ENCODE data around the gene CD36.

CD36 gene

DNA sequence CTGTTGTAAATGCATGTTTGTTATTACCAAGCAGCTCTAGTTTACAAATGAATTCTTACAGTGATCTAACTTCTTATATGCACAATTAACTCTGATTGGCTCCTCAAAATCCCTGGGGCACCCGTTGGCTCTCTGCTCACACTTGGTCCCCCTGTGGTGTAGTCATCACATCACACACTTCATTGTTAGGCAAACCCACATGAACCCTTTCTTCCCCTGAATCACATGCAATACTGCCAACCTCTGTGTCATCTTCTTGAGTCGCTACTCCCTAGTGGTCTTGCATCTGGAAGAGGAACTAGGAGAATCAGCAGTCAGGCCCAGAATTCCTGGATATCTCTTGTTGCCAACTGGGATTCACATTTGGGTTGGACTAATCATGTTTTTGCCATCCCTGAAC is 73.1 kb downstream of the CD36 start:
- no peak for DNase-seq

DNA sequence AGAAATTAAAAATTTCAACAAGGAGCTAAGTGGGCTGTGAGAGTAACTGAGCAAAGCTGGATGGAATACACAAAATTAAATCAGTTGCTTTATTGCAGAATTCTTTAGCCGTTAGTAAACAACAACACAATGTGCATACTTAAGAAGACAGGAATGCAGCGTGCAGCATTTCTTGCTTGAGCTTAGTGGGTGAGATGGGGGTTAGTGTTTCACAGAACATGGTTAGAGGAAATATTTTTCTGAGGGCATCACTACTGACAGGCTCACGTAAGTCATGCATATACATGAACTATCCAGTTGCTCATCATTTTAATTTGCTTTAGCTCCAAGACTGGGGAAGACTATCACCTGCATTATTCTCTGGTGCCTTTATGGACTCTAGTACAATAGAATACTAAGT is 80.8 kb downstream of the CD36 start:
- DNase-seq, result no peak

GRCh38 chr7:80720146-80720545 is 81.7 kb downstream of the CD36 start:
- no peak for DNase-seq

- no peak for DNase-seq
Observed at GRCh38 chr7:80721883-80722615, 83.6 kb downstream of the CD36 start.

DNA sequence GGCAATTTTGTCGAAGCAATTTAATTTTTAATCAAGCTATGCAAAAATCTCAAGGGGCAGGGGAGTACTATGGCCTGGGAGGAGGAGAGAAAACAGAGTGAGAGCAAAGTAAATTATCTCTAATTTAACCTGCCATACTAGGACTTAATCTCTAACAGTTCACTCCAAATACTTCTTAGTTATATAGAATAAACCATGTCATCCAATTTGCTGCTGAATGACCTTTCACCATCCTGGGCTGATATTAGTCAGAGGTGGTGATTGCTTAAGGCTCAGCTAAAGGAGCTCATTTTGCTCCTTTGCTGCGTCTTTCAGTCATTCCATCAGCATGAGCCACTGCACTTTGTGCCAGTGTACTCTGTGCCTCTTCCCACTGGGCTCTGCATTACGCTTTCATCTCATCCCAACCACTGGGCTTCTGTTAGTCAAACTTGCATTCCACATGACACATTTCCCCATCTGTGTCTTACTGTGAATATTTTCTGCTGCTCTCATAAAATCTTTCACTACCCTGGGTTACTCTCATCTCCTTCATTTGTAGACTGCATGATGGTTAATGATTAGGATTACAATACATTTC is 84.3 kb downstream of the CD36 start:
- no peak for DNase-seq

GRCh38 chr7:80724249-80724871 is 85.9 kb downstream of the CD36 start:
- no peak for DNase-seq

DNA sequence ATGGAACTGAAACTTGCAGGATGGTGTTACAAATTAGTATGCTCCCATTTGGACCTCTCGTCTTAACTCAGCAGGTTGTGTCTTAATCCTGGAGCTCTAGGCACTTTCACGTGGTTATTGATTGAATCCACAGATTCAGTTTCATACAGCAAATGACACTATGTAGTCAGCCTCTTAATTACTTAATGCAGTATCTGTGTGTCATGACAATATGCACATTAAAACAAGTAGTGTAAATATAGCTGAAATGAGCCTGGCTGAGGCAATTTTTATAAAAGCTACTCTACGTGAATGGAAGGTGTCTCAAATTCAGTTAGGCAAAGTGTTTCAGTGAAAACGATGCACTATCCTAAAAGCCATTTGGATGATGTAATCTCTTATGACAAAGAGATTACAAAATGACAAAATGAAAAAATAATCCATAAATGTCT is 86.8 kb downstream of the CD36 start:
- no peak for DNase-seq

All from DMS 273 treated with DMSO at 0.1 percent for 48 hours (cell line).